Activated naive CD8-positive, alpha-beta T cell treated with anti-CD3 and anti-CD28 coated beads, Interleukin-2, amount 50 U/mL, for 16 hours (primary cell): ENCODE data around the gene RBM43.
"Not testable (repeated sequence)": the region's sequence is repeated elsewhere in the genome, so short reads cannot be mapped to it uniquely, and the experiment has no call there.

Experiments
- DNase-seq: peaks from one replicate; pipeline ENCODE4 v3.0.0-alpha.2; 2020; ENCODE audit warnings: low read depth, low spot score

Gene RBM43

DNA sequence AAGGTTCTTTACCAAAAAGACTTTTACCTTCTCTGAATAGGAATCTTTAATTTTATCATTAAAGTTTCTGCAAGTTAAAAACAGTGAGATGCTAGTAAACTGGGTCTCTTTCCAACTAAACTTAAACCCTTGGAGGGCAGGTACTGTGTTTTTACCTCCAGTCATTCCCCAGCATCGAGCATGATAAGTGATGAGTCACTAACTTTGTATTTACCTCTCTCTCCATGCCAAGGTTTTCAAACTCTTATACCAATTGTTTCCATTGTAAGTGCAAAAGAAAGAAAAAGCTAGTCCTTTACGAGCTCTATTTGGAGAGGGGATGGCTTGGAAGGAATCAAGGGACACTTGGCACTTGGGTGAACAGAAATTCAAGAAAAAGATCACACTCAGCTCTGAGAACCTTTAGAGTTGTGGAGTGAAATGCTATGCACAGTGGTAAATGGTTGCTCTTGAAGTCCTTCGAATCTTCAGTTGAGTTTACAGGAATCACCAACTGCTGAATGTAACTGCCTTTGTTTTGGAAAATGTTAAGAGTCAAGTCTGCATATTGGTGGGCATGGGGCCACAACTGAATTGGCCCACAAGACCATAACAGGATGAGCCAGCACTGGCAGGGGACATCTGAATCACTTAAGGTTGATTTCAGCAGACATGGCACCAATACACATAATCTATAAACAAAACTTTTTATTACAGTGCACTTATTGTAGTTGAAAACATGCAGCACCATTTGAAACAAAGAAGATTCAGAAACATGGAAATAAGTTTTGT, 8.3 kb upstream of the RBM43 start:
- no peak for DNase-seq

DNA sequence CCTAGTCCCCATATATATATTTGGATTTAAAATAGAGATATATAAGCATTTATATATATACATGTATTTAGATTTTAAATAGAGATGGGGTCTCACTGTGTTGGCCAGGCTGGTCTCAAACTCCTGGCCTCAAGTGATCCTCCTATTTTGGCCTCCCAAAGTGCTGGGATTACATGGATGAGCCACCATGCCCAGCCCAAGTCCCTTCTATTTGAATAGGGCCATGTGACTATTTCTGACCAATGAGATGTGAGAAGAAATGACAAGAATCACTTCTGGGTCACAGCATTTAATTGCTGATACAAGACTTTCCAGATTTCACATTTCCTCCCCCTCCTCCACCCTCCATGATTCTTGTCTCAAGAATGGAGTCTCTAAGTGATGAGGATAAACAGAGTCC, 6.4 kb upstream of the RBM43 start:
- DNase-seq: no peak

GRCh38 chr2:151267537-151267936, 5.9 kb upstream of the RBM43 start:
- DNase-seq: no peak

GRCh38 chr2:151265991-151266390, 4.3 kb upstream of the RBM43 start:
- no peak for DNase-seq

DNA sequence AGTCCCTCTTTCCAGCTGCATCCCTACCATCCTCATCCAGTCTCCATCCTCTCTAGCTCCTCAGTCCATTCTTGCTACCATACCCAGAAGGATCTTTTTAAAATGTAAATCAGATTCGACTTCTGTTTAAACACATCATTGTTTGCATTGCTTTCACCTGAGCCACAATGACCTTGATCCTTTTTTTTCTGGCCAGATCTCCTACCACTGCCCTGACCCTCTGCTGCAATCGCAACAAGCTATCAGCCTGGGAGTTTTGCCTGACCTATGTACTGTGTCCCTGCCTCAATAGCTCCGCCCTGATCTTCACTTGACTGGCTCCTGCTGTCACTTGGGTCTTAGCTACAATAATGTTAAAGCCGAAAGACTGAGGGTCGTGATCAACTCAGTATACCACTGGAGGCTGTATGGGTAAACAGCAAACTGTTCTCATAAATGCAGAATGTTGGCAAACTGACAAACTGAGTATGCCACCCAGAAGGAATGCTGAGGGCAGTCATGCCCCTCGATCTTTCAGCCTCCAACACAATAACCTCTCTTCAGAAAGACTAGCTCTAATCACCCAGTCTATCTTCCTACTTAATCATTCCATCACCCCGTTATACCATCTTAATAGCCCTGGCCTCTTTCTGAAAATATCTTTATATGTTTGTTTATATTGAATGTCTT, 2.6 kb upstream of the RBM43 start:
- no peak for DNase-seq

DNA sequence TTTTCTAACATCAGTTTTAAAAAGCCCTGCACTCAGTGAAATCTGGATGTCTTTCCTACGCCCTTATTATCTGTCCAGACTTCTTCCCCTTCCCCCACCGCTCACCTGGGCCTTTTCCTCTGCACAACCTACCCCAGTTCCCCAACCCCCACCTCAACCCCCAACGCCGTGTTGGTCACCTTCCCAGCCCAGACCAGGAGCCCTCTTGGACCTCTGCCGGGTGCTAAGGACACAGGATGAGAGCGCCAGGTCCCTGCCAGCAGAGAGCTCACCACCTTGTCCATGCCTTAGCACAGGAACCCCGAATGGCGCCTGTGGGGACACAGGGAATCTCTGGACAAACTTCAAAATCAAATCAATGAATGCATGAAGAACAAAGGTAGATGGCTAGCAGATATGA, 966 bp upstream of the RBM43 start:
- no peak for DNase-seq

DNA sequence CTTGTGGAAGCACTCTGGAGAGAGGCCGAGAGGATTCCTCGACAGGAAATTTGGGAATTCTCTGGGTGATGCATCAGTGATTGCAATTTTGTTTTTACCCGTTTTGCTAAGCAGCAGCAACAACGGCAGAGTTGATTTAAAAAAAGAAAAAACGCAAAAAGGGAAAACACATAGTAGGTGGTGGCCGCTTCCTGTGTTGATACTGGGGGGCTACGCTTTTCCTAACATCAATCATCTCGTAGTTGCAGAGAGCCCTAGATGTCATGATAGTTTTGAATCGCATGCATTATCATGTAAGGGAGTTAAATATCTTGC, 271 bp upstream of the RBM43 start:
- DNase-seq: no peak

GRCh38 chr2:151260573-151261230, 961 bp downstream of the RBM43 start:
- DNase-seq: no peak

GRCh38 chr2:151258121-151258520, 3.5 kb downstream of the RBM43 start:
- DNase-seq: no peak

- no peak for DNase-seq
These were observed 9.0 kb downstream of the RBM43 start for GRCh38 chr2:151252646-151253045.

GRCh38 chr2:151251012-151251411, 10.7 kb downstream of the RBM43 start:
- no peak for DNase-seq

DNA sequence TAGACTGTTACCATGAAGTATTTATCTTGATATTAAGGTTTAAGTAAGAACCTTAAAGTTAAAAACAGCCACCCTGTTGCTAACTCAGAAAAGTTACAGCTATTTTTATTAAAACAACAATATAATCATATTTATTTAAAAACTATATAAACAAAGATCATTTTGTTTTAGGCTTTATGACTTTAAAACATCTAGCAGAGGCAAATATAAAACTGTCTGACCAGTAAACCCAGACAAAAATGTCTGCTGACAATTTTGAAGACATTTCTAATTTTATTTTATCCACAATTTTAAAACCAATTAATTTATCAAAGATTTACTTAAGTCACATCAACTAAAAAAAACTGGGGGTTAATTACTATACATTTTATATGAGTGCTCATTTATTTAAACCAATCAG, 14.2 kb downstream of the RBM43 start:
- DNase-seq: no peak

DNA sequence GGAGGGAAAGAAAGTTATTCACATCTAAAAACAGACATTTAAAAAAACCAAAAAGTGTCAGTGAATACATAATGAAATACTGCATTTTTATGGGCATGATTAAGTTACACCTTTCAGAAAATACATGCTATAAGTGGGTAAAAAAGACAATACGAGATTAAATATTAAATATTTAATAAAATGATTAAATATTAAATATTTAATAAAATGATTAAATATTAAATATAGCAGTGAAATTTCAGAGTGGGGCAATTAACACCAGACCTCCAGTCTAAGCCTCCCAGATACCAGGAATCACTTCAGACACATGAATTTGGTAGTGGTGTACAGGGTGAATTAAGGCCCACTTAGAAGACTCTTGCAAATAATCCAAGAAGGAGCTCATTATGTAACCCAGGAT, 15.5 kb downstream of the RBM43 start:
- no peak for DNase-seq

GRCh38 chr2:151243468-151243867, 18.2 kb downstream of the RBM43 start:
- no peak for DNase-seq

DNA sequence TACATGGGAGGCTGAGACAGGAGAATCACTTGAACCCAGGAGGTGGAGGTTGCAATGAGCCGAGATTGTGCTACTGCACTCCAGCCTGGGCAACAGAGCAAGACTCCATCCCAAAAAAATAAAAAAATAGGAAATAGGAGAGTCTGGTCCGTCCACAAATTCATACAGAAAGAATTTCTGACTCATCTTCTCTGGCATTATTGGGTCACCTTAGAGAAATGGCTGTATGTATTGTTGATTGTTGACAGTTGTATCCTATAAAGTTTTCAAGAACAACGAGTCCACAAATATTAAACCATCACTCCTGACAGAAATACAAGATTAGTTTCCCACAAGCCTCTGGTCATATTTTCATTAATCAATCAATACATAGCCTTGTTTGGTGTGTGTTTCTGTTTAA, 20.4 kb downstream of the RBM43 start:
- no peak for DNase-seq

GRCh38 chr2:151240433-151240832, 21.2 kb downstream of the RBM43 start:
- DNase-seq: no peak

DNA sequence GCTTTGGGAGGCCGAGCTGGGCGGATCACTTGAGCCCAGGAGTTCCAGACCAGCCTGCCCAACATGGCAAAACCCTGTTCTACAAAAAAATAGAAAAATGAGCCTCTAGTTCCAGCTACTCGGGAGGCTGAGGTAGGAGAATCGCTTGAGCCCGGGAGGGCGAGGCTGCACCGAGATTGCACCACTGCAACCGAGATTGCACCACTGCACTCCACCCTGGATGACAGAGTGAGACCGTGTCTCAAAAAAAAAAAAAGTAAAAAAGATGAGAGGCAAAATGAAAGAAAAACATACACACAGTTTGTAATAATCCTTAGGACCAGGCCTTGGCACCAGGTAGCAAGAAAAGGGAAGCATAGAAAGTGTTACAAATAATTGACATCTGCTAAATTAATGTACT, 22.0 kb downstream of the RBM43 start:
- no peak for DNase-seq

- DNase-seq: no peak
These were observed 22.9 kb downstream of the RBM43 start for GRCh38 chr2:151238527-151239487.

GRCh38 chr2:151237422-151238025, 24.1 kb downstream of the RBM43 start:
- DNase-seq: no peak

- DNase-seq: not testable (repeated sequence)
These were observed 27.9 kb downstream of the RBM43 start for GRCh38 chr2:151233760-151234159.

DNA sequence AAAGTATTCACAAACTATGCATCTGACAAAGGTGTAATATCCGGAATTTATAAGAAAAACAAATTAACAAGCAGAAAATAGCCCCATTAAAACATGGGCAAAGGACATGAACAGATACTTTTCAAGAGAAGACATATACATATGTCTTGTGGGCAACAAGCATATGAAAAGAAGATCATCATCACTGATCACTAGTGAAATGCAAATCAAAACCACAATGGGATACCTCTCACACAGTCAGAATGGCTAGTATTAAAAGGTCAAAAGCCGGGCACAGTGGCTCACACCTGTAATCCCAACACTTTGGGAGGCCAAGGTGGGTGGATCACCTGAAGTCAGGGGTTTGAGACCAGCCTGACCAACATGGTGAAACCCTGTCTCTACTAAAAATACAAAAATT, 28.4 kb downstream of the RBM43 start:
- not testable (repeated sequence) for DNase-seq
